Activated T-helper 1 cell treated with anti-CD3 and anti-CD28 coated beads, Interleukin-12 subunit alpha, Interleukin-12 subunit beta, Interleukin-2, Interleukin-4 antibody, amounts not matched to agents 30 ng/mL and 10 ng/mL and 1 ng/mL, durations not matched to agents 14 hours and 24 hours and 36 hours (primary cell): ENCODE measurements around the gene RCSD1. TPM values are rescaled to one million over a fixed set of nuclear protein-coding genes. Genes with fewer than 3 reads are reported as not detected.

Source experiments
- DNase-seq: peaks from one replicate; pipeline ENCODE4 v3.0.0; 2021; ENCODE audit warnings: low spot score
- H3K27ac Mint-ChIP-seq: one replicate; pipeline ENCODE4 v1.8.0; 2021; ENCODE audit warnings: mild to moderate bottlenecking, mixed read lengths
- H3K27me3 Mint-ChIP-seq: one replicate; pipeline ENCODE4 v1.8.0; 2022; ENCODE audit warnings: mild to moderate bottlenecking, moderate library complexity, mixed read lengths; ENCODE audit not compliant: insufficient read depth
- H3K36me3 Mint-ChIP-seq: one replicate; pipeline ENCODE4 v1.8.0; 2021; ENCODE audit warnings: low read depth, mixed read lengths
- H3K4me1 Mint-ChIP-seq: one replicate; pipeline ENCODE4 v1.8.0; 2021; ENCODE audit warnings: low read depth, mixed read lengths
- H3K4me3 Mint-ChIP-seq: one replicate; pipeline ENCODE4 v1.8.0; 2021; ENCODE audit warnings: mild to moderate bottlenecking, moderate library complexity, mixed read lengths
- H3K9me3 Mint-ChIP-seq: one replicate; pipeline ENCODE4 v1.8.0; 2021; ENCODE audit warnings: mixed read lengths
- intact Hi-C: fragments of 100-400 bp; cut with micrococcal nuclease; formaldehyde crosslinking; loops from one replicate; pipeline ENCODE4 v1.15.1; 2024
- total RNA-seq: library from RNA; stranded (reverse); gene quantifications from 2 replicates; pipeline ENCODE4 v1.2.3, GENCODE V29; 2022

Gene RCSD1
- total RNA-seq, 1 donor from 2014 or later = 78.6 TPM

GRCh38 chr1:167651161-167651693 lies 21.2 kb downstream of the RCSD1 start:
- peaks cover 18% of the 10 kb centered on the region for H3K36me3 Mint-ChIP-seq
- peaks cover 65% of the 10 kb centered on the region for H3K4me1 Mint-ChIP-seq
- H3K9me3 Mint-ChIP-seq = no peaks in the 10 kb centered on the region
- H3K27me3 Mint-ChIP-seq = no peaks in the 10 kb centered on the region
- H3K4me3 Mint-ChIP-seq = no peak overlapping the region
- intact Hi-C loops = no loop called here
- no peak for DNase-seq
- H3K27ac Mint-ChIP-seq = peak overlapping the region; percentile 45

DNA sequence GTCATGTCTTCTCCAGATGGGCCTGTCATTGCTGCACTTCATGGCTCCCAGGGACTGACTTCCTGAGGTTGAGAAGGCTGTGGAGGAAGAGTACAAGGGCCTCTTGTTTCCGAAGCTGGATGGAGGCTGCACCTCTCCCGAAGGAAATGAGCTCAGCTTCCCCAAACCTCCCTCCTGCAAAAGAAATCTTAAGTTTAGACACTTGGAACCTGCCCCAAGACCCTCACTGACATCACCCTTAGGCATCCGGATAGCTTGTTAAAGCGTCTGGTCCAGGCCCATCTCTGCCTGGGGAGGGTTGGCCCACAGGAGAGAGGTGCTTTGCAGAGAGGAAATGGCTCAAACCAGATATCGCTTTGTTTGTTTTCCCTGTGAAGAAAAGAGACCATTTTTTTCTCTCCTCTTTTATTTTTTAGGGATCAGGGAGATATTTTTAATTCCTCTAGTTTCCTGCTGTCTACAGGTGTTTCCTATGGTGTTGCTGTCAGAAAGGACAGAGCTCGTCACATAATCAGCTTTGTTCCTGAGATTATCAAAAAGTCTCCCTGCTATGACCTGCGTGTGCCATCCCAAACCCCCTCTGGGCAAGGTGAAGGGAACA lies 25.0 kb downstream of the RCSD1 start:
- Mint-ChIP-seq H3K36me3 (peaks cover 22% of the 10 kb centered on the region), H3K9me3 (no peaks in the 10 kb centered on the region), H3K27ac (no peak overlapping the region), H3K27me3 (no peaks in the 10 kb centered on the region), H3K4me3 (no peak overlapping the region), H3K4me1 (peaks cover 58% of the 10 kb centered on the region)
- no peak for DNase-seq
- intact Hi-C loops = no loop called here

DNA sequence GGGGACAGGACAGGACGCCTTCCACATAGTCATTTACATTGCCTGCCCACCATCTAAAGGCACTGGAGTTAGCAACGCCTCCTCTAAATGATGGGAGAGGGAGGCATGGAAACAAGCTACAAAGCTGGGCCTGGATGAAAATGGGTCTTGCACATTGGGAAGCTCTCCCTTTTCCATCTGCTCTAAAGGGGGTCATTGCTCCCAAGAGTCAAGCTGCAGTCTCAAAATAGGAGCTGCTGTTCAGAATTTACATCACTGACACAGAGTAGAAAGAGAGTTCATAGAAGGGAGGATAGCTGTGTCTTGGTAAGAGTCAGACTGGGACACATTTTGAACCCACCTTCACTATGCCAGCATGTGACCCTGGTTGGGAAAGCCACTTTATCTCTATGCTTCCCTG lies 26.6 kb downstream of the RCSD1 start:
- H3K27ac Mint-ChIP-seq = peak overlapping the region; percentile 19
- no peaks in the 10 kb centered on the region for H3K27me3 Mint-ChIP-seq
- no peak for DNase-seq
- H3K4me3 Mint-ChIP-seq = no peak overlapping the region
- intact Hi-C loops = no loop called here
- H3K4me1 Mint-ChIP-seq = peaks cover 51% of the 10 kb centered on the region
- peaks cover 19% of the 10 kb centered on the region for H3K36me3 Mint-ChIP-seq
- H3K9me3 Mint-ChIP-seq = no peaks in the 10 kb centered on the region

DNA sequence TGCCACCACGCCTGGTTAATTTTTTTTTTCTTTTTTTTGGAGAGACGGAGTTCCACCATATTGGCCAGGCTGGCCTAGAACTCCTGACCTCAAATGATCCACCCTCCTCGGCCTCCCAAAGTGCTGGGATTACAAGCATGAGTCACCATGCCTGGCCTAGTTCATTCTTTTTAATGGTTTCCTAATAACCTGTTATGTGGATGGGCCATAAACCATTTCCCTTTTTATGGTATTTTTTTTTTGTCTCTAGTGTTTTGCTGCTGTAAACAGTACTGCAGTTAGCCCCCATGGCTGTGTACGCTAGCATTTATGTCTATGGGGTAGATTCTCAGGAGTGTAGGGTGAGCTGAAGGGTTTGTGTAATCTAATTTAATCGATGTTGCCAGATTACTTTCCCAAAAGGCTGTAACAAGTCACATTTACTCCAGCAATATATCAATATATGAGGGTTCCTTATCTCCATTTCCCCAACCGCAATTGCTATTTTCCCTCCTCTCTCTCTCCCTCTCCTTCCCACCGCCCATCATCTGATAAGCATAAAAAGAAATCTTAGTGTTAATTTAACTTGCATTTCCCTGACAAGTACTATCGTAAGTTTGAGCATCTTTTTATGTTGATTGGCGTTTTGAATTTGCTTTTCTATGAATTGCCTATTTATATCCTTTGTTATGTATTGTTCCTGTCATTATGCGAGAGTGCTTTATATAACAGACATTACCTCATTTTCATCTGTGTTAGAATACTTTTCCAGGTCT lies 28.7 kb downstream of the RCSD1 start:
- no peak for DNase-seq
- no peaks in the 10 kb centered on the region for H3K9me3 Mint-ChIP-seq
- peaks cover 66% of the 10 kb centered on the region for H3K4me1 Mint-ChIP-seq
- H3K4me3 Mint-ChIP-seq = no peak overlapping the region
- H3K36me3 Mint-ChIP-seq = peaks cover 20% of the 10 kb centered on the region
- no peak overlapping the region for H3K27ac Mint-ChIP-seq
- no peaks in the 10 kb centered on the region for H3K27me3 Mint-ChIP-seq
- intact Hi-C loops = no loop called here

- peaks cover 19% of the 10 kb centered on the region for H3K36me3 Mint-ChIP-seq
- peaks cover 59% of the 10 kb centered on the region for H3K4me1 Mint-ChIP-seq
- intact Hi-C loops = no loop called here
- no peak overlapping the region for H3K4me3 Mint-ChIP-seq
- H3K27ac Mint-ChIP-seq = peak overlapping the region; percentile 53
- no peak for DNase-seq
- no peaks in the 10 kb centered on the region for H3K9me3 Mint-ChIP-seq
- H3K27me3 Mint-ChIP-seq = no peaks in the 10 kb centered on the region
These were observed 29.4 kb downstream of the RCSD1 start for GRCh38 chr1:167659450-167659849.

DNA sequence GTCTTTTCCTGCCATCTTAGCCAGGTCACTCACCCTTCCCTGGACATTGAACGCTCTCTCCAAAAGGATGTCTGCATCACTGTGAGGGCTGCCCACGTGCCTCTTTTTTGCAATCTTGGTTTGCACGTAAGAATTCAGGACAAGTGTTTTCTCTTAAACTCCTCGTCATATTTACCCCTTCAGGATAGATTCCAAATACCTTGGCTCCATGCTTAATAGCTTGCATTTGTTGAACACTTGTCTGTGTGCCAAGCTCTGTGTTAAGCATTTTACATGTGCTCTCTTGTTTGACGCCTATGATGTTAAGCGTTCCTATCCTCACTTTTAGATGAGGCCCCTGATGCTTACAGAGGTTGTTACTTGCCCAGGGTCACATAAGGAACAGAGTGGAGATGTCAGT lies 29.8 kb downstream of the RCSD1 start:
- Mint-ChIP-seq H3K4me3 (no peak overlapping the region), H3K27me3 (no peaks in the 10 kb centered on the region), H3K27ac (peak overlapping the region; percentile 53), H3K9me3 (no peaks in the 10 kb centered on the region), H3K36me3 (peaks cover 21% of the 10 kb centered on the region), H3K4me1 (peaks cover 54% of the 10 kb centered on the region)
- intact Hi-C loops = no loop called here
- DNase-seq = no peak

DNA sequence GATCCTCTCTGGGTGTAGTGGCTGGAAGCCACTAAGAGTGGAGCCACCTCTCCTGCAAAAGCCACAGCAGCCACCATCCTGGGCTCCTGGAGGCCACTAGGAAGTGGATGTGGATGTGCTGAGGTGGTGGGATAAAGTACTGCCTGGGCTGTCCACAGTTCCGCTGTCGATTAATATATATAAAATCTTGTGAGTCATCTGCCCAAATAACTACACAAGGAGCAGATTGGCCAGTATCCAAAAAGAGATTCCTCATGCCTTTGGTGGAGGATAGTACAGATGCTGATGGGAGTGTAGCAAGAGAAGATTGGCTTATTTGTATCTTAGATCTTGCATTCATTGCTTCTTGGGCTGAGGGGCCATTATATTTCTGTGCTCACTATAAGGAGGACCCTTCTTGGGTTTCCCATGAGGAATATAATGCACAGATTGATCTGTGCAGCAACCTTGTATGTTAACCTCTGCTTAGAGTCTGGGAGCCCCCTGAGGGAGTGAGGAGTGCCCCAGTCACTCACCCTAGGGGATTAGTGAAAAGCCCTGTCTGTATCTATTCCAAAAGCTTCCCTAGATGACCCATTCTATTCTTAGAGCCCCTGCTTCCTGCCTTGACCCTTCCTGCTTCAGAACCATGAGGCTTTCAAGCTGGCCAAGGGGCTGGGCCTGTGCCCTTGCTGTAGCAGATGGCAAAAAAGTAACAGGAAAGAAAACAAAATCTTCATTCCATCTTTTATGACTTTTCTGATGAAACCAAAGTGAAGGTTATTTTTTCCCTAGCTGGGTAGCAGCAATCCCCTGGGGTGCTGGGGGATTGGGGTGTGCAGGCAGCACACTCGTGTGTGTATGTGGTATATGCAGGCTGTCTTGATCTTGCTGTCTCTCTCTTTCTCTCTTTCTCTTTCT lies 31.7 kb downstream of the RCSD1 start:
- Mint-ChIP-seq H3K27ac (peak overlapping the region; percentile 54), H3K4me1 (peaks cover 50% of the 10 kb centered on the region), H3K9me3 (no peaks in the 10 kb centered on the region), H3K36me3 (peaks cover 23% of the 10 kb centered on the region), H3K27me3 (no peaks in the 10 kb centered on the region), H3K4me3 (no peak overlapping the region)
- intact Hi-C loops = no loop called here
- no peak for DNase-seq

DNA sequence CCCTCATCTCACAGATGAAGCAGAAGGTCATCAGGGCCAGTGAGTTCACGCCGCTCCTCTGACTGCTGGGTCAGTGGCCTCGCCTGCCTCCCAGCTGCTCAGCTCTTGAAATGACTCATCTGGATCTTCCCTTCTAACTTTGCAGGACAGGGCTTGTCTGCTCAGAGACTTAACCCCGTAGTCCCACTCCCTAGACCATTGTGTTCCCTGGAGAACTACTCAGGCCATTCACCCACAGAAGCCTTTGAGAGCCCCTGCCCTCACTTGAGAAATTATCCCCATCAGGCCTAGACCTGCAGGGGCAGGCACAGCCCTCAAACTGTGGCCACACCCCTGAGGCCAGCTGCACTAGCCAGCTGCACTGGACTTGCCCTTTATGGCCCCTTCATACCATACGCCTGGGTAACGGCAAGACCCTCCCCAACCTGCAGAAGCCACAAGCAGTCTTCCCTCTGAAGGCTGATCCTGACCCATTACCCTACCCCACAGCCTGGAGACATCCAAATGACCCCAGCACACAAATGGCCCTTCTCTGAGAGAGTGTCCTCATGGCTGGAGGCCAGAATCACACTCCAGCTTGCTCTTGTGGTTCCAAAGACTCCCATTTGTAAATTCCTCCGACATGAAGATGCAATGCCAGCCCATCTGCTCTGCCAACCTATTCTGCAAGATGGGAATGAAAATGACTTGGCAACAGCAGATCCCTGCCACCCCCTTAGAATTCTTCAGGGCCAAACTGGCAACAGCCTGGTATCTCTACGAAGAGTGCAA lies 33.2 kb downstream of the RCSD1 start:
- no peaks in the 10 kb centered on the region for H3K9me3 Mint-ChIP-seq
- intact Hi-C loops = no loop called here
- H3K27ac Mint-ChIP-seq = no peak overlapping the region
- peaks cover 52% of the 10 kb centered on the region for H3K4me1 Mint-ChIP-seq
- H3K36me3 Mint-ChIP-seq = peaks cover 26% of the 10 kb centered on the region
- DNase-seq = no peak
- H3K27me3 Mint-ChIP-seq = no peaks in the 10 kb centered on the region
- H3K4me3 Mint-ChIP-seq = no peak overlapping the region

DNA sequence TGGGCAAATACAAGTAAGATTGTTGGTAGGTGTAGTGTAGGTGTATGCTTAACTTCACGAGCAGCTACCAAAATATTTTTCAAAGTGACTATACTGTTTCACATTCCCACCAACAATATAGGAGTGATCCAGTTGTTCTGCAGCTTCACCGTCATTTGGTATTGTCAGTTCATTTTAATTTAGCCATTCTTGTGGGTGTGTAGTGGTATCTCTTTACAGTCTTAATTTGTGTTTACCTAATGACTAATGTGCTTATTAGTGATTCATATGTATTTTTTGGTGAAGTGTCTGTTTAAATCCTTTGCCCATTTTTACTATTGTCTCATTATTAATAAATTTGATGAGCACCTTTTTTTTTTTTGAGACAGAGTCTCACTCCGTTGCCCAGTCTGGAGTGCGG lies 35.4 kb downstream of the RCSD1 start:
- H3K27me3 Mint-ChIP-seq = no peaks in the 10 kb centered on the region
- peaks cover 22% of the 10 kb centered on the region for H3K36me3 Mint-ChIP-seq
- peaks cover 44% of the 10 kb centered on the region for H3K4me1 Mint-ChIP-seq

DNA sequence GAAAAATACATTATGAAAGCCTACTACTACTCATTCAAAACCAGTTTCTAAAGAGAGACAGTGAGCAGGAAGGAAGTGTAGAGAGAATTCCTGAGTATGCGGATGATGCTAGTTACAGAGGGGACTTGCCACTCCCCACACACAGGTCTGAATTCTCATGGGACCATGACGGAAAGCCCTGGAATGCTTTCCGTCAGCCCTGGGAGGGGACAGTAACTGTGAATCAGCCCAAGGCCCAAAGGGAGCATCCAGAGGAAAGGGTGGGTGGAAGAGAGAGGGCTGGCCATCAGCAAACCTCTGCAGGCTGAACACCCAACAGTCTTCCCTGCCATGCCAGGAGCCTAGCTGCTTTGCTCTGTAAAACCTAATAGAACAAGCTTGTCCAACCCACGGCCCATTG lies 36.4 kb downstream of the RCSD1 start:
- Mint-ChIP-seq H3K4me3 (no peak overlapping the region), H3K4me1 (peaks cover 47% of the 10 kb centered on the region), H3K9me3 (no peaks in the 10 kb centered on the region), H3K27ac (no peak overlapping the region), H3K36me3 (peaks cover 31% of the 10 kb centered on the region), H3K27me3 (no peaks in the 10 kb centered on the region)
- no peak for DNase-seq
- intact Hi-C loops = no loop called here

More for the DNA sequence above, 35.4 kb downstream of the RCSD1 start:
- H3K27ac Mint-ChIP-seq = no peak overlapping the region
- no peak overlapping the region for H3K4me3 Mint-ChIP-seq
- H3K9me3 Mint-ChIP-seq = no peaks in the 10 kb centered on the region
- DNase-seq = no peak
- intact Hi-C loops = no loop called here

- H3K27ac Mint-ChIP-seq = no peak overlapping the region
- no peaks in the 10 kb centered on the region for H3K27me3 Mint-ChIP-seq
- H3K4me3 Mint-ChIP-seq = no peak overlapping the region
- no peak for DNase-seq
- intact Hi-C loops = no loop called here
- peaks cover 42% of the 10 kb centered on the region for H3K4me1 Mint-ChIP-seq
- peaks cover 37% of the 10 kb centered on the region for H3K36me3 Mint-ChIP-seq
- no peaks in the 10 kb centered on the region for H3K9me3 Mint-ChIP-seq
These were observed 37.5 kb downstream of the RCSD1 start for GRCh38 chr1:167667536-167667935.

GRCh38 chr1:167668108-167668507 lies 38.1 kb downstream of the RCSD1 start:
- Mint-ChIP-seq H3K27ac (peak overlapping the region; percentile 13), H3K4me1 (peaks cover 42% of the 10 kb centered on the region), H3K27me3 (no peaks in the 10 kb centered on the region), H3K4me3 (no peak overlapping the region), H3K9me3 (no peaks in the 10 kb centered on the region), H3K36me3 (peaks cover 42% of the 10 kb centered on the region)
- intact Hi-C loops = no loop called here
- no peak for DNase-seq
